ENCODE data around the gene SORCS1. TPM values are rescaled to one million over a fixed set of nuclear protein-coding genes. Genes with fewer than 3 reads are reported as not detected.

The SORCS1 gene
- polyA plus RNA-seq, 3 donors = 0.09 TPM; not detected in 2

DNA sequence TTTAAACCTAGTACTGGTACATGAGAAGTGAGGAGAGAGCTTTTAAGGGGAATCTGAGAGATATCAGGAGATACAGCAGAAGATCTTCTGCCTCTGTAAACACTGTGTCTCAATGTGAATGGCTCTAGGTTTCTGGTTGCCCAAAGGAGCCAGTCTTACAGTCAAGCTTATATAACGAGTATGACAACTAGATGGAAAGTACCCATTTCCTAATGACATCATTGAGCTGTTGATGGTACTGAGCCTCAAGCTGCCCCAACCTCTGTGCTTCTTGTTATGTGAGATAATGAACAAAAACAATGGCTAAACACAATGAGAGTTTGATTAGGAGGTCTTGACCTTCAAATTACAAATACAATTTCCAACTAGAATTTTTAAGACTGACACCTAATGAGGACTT lies 451.5 kb downstream of the SORCS1 start:
- H3K4me3 ChIP-seq (replicated peaks in 1 of 3; ENCODE audit: low read depth in 2 of 3, low read length in 3 of 3) = no peak overlapping the region
- no peaks in the 10 kb centered on the region for H3K4me1 ChIP-seq (ENCODE audit: control insufficient read depth in 1 of 2, insufficient read depth in 2 of 2, low read length in 2 of 2)
- DNase-seq = peak in 1 of 3 donors; percentile 3
- Mint-ChIP-seq H3K36me3 (no peaks in the 10 kb centered on the region), H3K4me1 (no peaks in the 10 kb centered on the region), H3K27me3 (ENCODE audit: low read depth in 3 of 3) (peaks cover 0 to 6% (median 2%) of the 10 kb centered on the region in 3 donors), H3K27ac (no peak overlapping the region), H3K9me3 (peaks cover 0 to 2% (median 0%) of the 10 kb centered on the region in 7 donors), H3K4me3 (no peak overlapping the region)
- no peak overlapping the region for H2AFZ ChIP-seq (ENCODE audit: insufficient read depth, low read depth, low read length, poor library complexity, severe bottlenecking)
- no peaks in the 10 kb centered on the region for H3K27me3 ChIP-seq (ENCODE audit: control insufficient read depth in 2 of 2, insufficient read depth in 2 of 2, low read length in 2 of 2)
- WGBS (ENCODE audit: insufficient coverage) = no CpG with 5 or more reads among the region's 1 CpG
- no peaks in the 10 kb centered on the region for H3K9me3 ChIP-seq (replicated peaks in 1 of 2; ENCODE audit: control insufficient read depth in 1 of 2, insufficient read depth in 1 of 2, low read length in 2 of 2)
- H3K36me3 ChIP-seq (replicated peaks in 1 of 2; ENCODE audit: control insufficient read depth in 1 of 2, insufficient read depth in 2 of 2, low read length in 2 of 2) = no peaks in the 10 kb centered on the region
- no peak overlapping the region for H3K9ac ChIP-seq (ENCODE audit: insufficient read depth, low read length, poor library complexity, severe bottlenecking)
- no peak overlapping the region for H3K4me2 ChIP-seq (replicated peaks; ENCODE audit: extremely low read depth, low read length, poor library complexity, severe bottlenecking)
- TF ChIP-seq, protein P1, sequence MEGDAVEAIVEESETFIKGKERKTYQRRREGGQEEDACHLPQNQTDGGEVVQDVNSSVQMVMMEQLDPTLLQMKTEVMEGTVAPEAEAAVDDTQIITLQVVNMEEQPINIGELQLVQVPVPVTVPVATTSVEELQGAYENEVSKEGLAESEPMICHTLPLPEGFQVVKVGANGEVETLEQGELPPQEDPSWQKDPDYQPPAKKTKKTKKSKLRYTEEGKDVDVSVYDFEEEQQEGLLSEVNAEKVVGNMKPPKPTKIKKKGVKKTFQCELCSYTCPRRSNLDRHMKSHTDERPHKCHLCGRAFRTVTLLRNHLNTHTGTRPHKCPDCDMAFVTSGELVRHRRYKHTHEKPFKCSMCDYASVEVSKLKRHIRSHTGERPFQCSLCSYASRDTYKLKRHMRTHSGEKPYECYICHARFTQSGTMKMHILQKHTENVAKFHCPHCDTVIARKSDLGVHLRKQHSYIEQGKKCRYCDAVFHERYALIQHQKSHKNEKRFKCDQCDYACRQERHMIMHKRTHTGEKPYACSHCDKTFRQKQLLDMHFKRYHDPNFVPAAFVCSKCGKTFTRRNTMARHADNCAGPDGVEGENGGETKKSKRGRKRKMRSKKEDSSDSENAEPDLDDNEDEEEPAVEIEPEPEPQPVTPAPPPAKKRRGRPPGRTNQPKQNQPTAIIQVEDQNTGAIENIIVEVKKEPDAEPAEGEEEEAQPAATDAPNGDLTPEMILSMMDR (IDR thresholded peaks at IDR 0.05) = no peak
- no peaks in the 10 kb centered on the region for H4K20me1 ChIP-seq (ENCODE audit: insufficient read depth, low read length)
- H3K79me2 ChIP-seq (ENCODE audit: insufficient read depth, low read length) = no peaks in the 10 kb centered on the region
- intact Hi-C loops (cut with micrococcal nuclease) = loop anchor here in 1 of 2 donors (10.0 kb wide), 1 partner anchor 1102 kb away; no protein-coding TSS in a partner anchor
- H3K27ac ChIP-seq (ENCODE audit: low read depth in 1 of 2, low read length in 2 of 2) = no peak overlapping the region

DNA sequence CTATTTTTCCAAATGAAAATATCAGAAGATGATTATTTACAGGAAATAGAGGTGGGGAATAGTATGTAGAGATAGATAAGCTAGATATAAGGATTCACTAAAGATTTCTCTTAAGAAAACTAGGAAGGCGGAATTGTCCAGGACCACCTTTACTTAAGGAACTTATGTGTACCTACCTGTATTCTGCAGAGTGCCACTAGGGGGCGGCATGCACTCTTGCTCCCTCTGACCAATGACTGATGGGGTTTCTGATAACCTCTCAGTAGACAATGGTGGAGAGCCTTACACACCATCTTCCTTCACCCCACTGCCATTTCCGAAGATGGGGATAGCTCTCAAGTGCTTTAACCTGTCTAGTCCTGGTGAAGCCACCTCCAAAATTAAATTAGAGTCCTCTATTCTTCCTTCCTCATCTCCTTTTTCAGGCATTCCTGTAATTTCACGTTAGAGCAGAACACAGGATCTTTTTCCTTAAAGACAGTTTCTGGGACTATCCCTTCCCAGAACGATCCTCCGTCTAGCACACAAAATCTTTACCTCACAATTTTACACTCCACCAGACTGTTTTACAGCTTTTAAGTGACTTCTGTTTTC lies 453.1 kb downstream of the SORCS1 start:
- TF ChIP-seq, protein P1 (IDR thresholded peaks at IDR 0.05) = peak; percentile 98
- Histone ChIP-seq H2AFZ (ENCODE audit: insufficient read depth, low read depth, low read length, poor library complexity, severe bottlenecking) (no peak overlapping the region), H3K36me3 (replicated peaks in 1 of 2; ENCODE audit: control insufficient read depth in 1 of 2, insufficient read depth in 2 of 2, low read length in 2 of 2) (no peaks in the 10 kb centered on the region), H3K9ac (ENCODE audit: insufficient read depth, low read length, poor library complexity, severe bottlenecking) (no peak overlapping the region), H3K9me3 (replicated peaks in 1 of 2; ENCODE audit: control insufficient read depth in 1 of 2, insufficient read depth in 1 of 2, low read length in 2 of 2) (no peaks in the 10 kb centered on the region), H3K27ac (ENCODE audit: low read depth in 1 of 2, low read length in 2 of 2) (no peak overlapping the region), H3K27me3 (ENCODE audit: control insufficient read depth in 2 of 2, insufficient read depth in 2 of 2, low read length in 2 of 2) (no peaks in the 10 kb centered on the region), H3K4me1 (ENCODE audit: control insufficient read depth in 1 of 2, insufficient read depth in 2 of 2, low read length in 2 of 2) (no peaks in the 10 kb centered on the region), H4K20me1 (ENCODE audit: insufficient read depth, low read length) (no peaks in the 10 kb centered on the region), H3K4me2 (replicated peaks; ENCODE audit: extremely low read depth, low read length, poor library complexity, severe bottlenecking) (no peak overlapping the region), H3K4me3 (replicated peaks in 1 of 3; ENCODE audit: low read depth in 2 of 3, low read length in 3 of 3) (no peak overlapping the region), H3K79me2 (ENCODE audit: insufficient read depth, low read length) (no peaks in the 10 kb centered on the region)
- H3K4me3 Mint-ChIP-seq = no peak overlapping the region
- no peak overlapping the region for H3K27ac Mint-ChIP-seq
- intact Hi-C loops (cut with micrococcal nuclease) = loop anchor here in 1 of 2 donors (10.0 kb wide), 1 partner anchor 1103 kb away; no protein-coding TSS in a partner anchor
- DNase-seq = peak; percentile 8 to 46 (median 35)
- H3K4me1 Mint-ChIP-seq = no peaks in the 10 kb centered on the region
- peaks cover 0 to 6% (median 2%) of the 10 kb centered on the region in 3 donors for H3K27me3 Mint-ChIP-seq (ENCODE audit: low read depth in 3 of 3)
- no peaks in the 10 kb centered on the region for H3K9me3 Mint-ChIP-seq
- 73% methylated on average over 5 of the region's 6 CpGs for WGBS (ENCODE audit: insufficient coverage)
- H3K36me3 Mint-ChIP-seq = no peaks in the 10 kb centered on the region

Data from CD14-positive monocyte (primary cell).